HUES48 (cell line): ENCODE results near the gene PKD1L1.
"Not testable (repeated sequence)": the region's sequence is repeated elsewhere in the genome, so short reads cannot be mapped to it uniquely, and the experiment has no call there.

Source experiments
- H3K27ac ChIP-seq: one replicate; pipeline ENCODE4 v1.7.0; 2013; ENCODE audit warnings: low read depth, low read length, inconsistent platforms
- H3K27me3 ChIP-seq: 2 replicates; pipeline ENCODE4 v1.6.1; 2013; ENCODE audit warnings: mild to moderate bottlenecking, low read length; ENCODE audit not compliant: control insufficient read depth, insufficient read depth
- H3K36me3 ChIP-seq: 2 replicates; pipeline ENCODE4 v1.6.1; 2013; ENCODE audit warnings: low read length; ENCODE audit not compliant: control insufficient read depth, insufficient read depth
- H3K4me1 ChIP-seq: 2 replicates; pipeline ENCODE4 v1.6.1; 2013; ENCODE audit warnings: mild to moderate bottlenecking, low read length; ENCODE audit not compliant: control insufficient read depth, insufficient read depth
- H3K4me3 ChIP-seq: 2 replicates; pipeline ENCODE4 v1.5.1; 2013; ENCODE audit warnings: mild to moderate bottlenecking, low read depth, low read length
- H3K9ac ChIP-seq: 2 replicates; pipeline ENCODE4 v1.6.1; 2013; ENCODE audit warnings: mild to moderate bottlenecking, low read depth, low read length, moderate library complexity
- H3K9me3 ChIP-seq: 2 replicates; pipeline ENCODE4 v1.6.1; 2013; ENCODE audit warnings: low read length; ENCODE audit not compliant: control insufficient read depth, insufficient read depth

Gene PKD1L1

GRCh38 chr7:47936323-47936722 is 11.9 kb downstream of the PKD1L1 start:
- Histone ChIP-seq H3K27me3 (no peaks in the 10 kb centered on the region), H3K4me1 (peaks cover 18% of the 10 kb centered on the region), H3K36me3 (no peaks in the 10 kb centered on the region), H3K4me3 (no peak overlapping the region), H3K27ac (no peak overlapping the region), H3K9me3 (no peaks in the 10 kb centered on the region), H3K9ac (no peak overlapping the region)

- no peak overlapping the region for H3K4me3 ChIP-seq
- H3K36me3 ChIP-seq: no peaks in the 10 kb centered on the region
- H3K27ac ChIP-seq: no peak overlapping the region
Observed at GRCh38 chr7:47935336-47935735, 12.9 kb downstream of the PKD1L1 start.

GRCh38 chr7:47934831-47935230 is 13.4 kb downstream of the PKD1L1 start:
- no peaks in the 10 kb centered on the region for H3K36me3 ChIP-seq
- H3K4me3 ChIP-seq: no peak overlapping the region
- H3K27me3 ChIP-seq: no peaks in the 10 kb centered on the region
- no peak overlapping the region for H3K27ac ChIP-seq
- H3K9ac ChIP-seq: no peak overlapping the region
- H3K9me3 ChIP-seq: no peaks in the 10 kb centered on the region
- H3K4me1 ChIP-seq: 0 out of 2 replicates have a peak, but pooled peaks cover 9% of the 10 kb centered on the region

More at GRCh38 chr7:47935336-47935735, 12.9 kb downstream of the PKD1L1 start:
- no peaks in the 10 kb centered on the region for H3K9me3 ChIP-seq
- H3K4me1 ChIP-seq: 0 out of 2 replicates have a peak, but pooled peaks cover 9% of the 10 kb centered on the region
- no peaks in the 10 kb centered on the region for H3K27me3 ChIP-seq
- H3K9ac ChIP-seq: no peak overlapping the region

- Histone ChIP-seq H3K36me3 (no peaks in the 10 kb centered on the region), H3K4me1 (0 out of 2 replicates have a peak, but pooled peaks cover 9% of the 10 kb centered on the region), H3K4me3 (no peak overlapping the region), H3K27ac (no peak overlapping the region), H3K9ac (no peak overlapping the region), H3K27me3 (no peaks in the 10 kb centered on the region), H3K9me3 (no peaks in the 10 kb centered on the region)
Observed at GRCh38 chr7:47933215-47933614, 15.1 kb downstream of the PKD1L1 start.

GRCh38 chr7:47932466-47933037 is 15.7 kb downstream of the PKD1L1 start:
- H3K9me3 ChIP-seq: no peaks in the 10 kb centered on the region
- no peak overlapping the region for H3K9ac ChIP-seq
- no peaks in the 10 kb centered on the region for H3K36me3 ChIP-seq
- H3K27ac ChIP-seq: no peak overlapping the region
- H3K4me1 ChIP-seq: 0 out of 2 replicates have a peak, but pooled peaks cover 7% of the 10 kb centered on the region
- H3K27me3 ChIP-seq: no peaks in the 10 kb centered on the region
- no peak overlapping the region for H3K4me3 ChIP-seq

GRCh38 chr7:47932016-47932415 is 16.2 kb downstream of the PKD1L1 start:
- Histone ChIP-seq H3K27me3 (no peaks in the 10 kb centered on the region), H3K9me3 (no peaks in the 10 kb centered on the region), H3K9ac (no peak overlapping the region), H3K27ac (no peak overlapping the region), H3K4me3 (no peak overlapping the region), H3K4me1 (0 out of 2 replicates have a peak, but pooled peaks cover 4% of the 10 kb centered on the region), H3K36me3 (no peaks in the 10 kb centered on the region)

- H3K4me3 ChIP-seq: no peak overlapping the region
- no peaks in the 10 kb centered on the region for H3K9me3 ChIP-seq
- no peaks in the 10 kb centered on the region for H3K27me3 ChIP-seq
- H3K9ac ChIP-seq: no peak overlapping the region
- no peaks in the 10 kb centered on the region for H3K36me3 ChIP-seq
- 0 out of 2 replicates have a peak, but pooled peaks cover 4% of the 10 kb centered on the region for H3K4me1 ChIP-seq
- H3K27ac ChIP-seq: no peak overlapping the region
Observed at GRCh38 chr7:47931005-47932004, 17.0 kb downstream of the PKD1L1 start.

- H3K4me1 ChIP-seq: no peaks in the 10 kb centered on the region
Observed at GRCh38 chr7:47924266-47924665, 24.0 kb downstream of the PKD1L1 start.

GRCh38 chr7:47923081-47923875 is 25.0 kb downstream of the PKD1L1 start:
- H3K4me1 ChIP-seq, H3K27ac ChIP-seq, H3K4me3 ChIP-seq, H3K9me3 ChIP-seq, H3K36me3 ChIP-seq, H3K9ac ChIP-seq, H3K27me3 ChIP-seq: not testable (repeated sequence)

More at GRCh38 chr7:47924266-47924665, 24.0 kb downstream of the PKD1L1 start:
- H3K27ac ChIP-seq: no peak overlapping the region
- no peaks in the 10 kb centered on the region for H3K36me3 ChIP-seq
- no peaks in the 10 kb centered on the region for H3K27me3 ChIP-seq
- no peak overlapping the region for H3K4me3 ChIP-seq
- no peaks in the 10 kb centered on the region for H3K9me3 ChIP-seq
- no peak overlapping the region for H3K9ac ChIP-seq

- H3K27me3 ChIP-seq, H3K9me3 ChIP-seq, H3K36me3 ChIP-seq, H3K9ac ChIP-seq, H3K27ac ChIP-seq, H3K4me3 ChIP-seq: not testable (repeated sequence)
- H3K4me1 ChIP-seq: peaks cover 14% of the 10 kb centered on the region
Observed at GRCh38 chr7:47916514-47916913, 31.8 kb downstream of the PKD1L1 start.
